GM20431 (cell line): ENCODE data around the gene EPS8.

Experiments
- in situ Hi-C: fragments of 300-500 bp; cut with MseI, MboI; formaldehyde crosslinking; loops from one replicate; pipeline ENCODE4 v1.15.0; 2020; ENCODE audit warnings: low sequenced_read_pairs; ENCODE audit not compliant: unreplicated experiment

EPS8 gene

GRCh38 chr12:15789220-15790171 is at the start of gene EPS8:
TSS of gene EPS8 (minus strand) at chr12:15789388. CDS start at chr12:15682951, 106,437 bp downstream.
- in situ Hi-C loops: no loop called here

- in situ Hi-C loops: no loop called here
Measured at GRCh38 chr12:15837141-15837790, 48.1 kb upstream of the EPS8 start.

GRCh38 chr12:15834575-15834974 is 45.4 kb upstream of the EPS8 start:
- in situ Hi-C loops: no loop called here

DNA sequence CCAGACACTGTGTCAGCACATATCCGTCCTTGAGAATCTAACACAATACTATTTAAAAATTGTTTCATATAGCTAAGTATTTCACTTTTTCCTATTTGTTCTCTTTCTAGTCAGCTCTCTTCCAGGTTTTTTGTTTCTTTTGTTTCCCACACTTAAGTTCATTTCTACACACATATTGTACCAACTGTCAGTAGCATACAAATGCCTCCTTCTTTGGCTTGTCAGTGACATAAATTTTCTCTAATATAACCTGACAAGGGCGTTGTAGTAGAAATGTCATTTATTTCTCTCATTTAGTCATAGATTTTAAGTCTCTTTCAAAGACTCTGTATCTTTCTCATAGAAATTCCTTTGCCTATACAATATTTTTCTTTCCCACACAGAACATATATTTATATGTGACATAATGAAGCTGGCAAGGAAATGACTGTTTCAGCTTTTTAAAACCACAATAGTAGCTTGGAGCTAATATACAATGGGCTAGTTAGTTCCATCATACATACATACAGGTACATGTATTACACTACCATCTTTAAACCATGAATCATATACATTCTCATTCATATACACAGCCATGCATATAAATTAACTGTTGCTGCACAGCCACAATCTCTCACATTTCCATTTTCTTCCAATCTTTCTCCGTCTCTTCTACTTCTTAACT is 42.3 kb upstream of the EPS8 start:
- in situ Hi-C loops: no loop called here

DNA sequence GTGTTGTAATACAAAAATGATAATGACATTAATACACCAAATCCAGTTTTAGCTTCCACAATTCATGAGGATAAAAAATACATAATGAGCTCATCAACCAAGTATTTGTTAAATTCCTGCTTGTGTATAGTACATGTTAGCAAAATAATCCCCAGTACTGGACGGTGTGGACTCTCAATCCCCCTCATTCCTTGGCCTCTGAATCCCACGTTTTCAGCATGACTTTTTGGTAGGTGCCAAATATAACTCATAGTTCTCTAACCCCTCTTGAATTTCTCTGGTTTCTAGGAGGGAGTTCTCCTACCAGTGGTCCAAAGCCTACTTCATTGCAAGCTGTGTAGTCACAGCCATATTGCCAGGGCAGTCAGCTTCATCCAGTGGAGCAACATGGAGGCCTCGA is 41.4 kb upstream of the EPS8 start:
- in situ Hi-C loops: no loop called here

GRCh38 chr12:15829949-15830348 is 40.8 kb upstream of the EPS8 start:
- in situ Hi-C loops: no loop called here

GRCh38 chr12:15829255-15829654 is 40.1 kb upstream of the EPS8 start:
- in situ Hi-C loops: no loop called here

DNA sequence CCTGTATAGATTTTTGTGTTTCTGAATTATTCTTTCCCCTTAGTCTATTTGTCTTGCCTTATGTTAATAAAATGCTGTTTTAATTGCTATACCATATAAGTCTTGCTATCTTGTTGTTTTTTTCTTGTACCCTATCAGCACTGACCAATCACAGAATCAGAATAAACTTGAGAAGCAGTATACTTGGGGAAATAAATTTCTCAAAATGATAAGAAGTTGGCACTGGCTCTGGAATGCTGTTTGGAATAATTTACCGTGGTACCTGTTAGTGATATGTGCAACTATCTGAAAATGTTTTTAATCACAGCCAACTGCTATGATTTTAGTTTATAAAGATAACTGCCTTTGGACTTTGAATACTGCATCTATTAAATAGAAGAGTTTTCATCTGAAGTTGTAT is 37.9 kb upstream of the EPS8 start:
- in situ Hi-C loops: no loop called here

DNA sequence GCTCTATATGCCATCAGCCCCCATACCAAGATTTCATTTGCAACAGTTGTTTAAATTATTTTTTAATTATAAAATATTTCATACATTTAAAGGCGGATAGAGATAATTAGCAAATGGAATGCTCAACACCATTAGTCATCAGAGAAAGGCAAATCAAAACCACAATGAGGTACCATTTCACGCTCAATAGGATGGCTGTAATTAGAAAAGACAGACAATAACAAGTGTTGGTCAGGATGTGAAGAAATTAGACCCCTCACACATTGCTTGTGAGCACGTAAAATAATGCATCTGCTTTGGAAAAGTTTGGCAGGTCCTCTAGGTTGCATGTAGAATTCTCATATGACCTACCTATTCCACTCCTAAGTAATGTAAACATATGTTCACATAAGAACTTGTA is 35.3 kb upstream of the EPS8 start:
- in situ Hi-C loops: no loop called here

- in situ Hi-C loops: no loop called here
Measured at GRCh38 chr12:15823360-15824128, 34.4 kb upstream of the EPS8 start.

DNA sequence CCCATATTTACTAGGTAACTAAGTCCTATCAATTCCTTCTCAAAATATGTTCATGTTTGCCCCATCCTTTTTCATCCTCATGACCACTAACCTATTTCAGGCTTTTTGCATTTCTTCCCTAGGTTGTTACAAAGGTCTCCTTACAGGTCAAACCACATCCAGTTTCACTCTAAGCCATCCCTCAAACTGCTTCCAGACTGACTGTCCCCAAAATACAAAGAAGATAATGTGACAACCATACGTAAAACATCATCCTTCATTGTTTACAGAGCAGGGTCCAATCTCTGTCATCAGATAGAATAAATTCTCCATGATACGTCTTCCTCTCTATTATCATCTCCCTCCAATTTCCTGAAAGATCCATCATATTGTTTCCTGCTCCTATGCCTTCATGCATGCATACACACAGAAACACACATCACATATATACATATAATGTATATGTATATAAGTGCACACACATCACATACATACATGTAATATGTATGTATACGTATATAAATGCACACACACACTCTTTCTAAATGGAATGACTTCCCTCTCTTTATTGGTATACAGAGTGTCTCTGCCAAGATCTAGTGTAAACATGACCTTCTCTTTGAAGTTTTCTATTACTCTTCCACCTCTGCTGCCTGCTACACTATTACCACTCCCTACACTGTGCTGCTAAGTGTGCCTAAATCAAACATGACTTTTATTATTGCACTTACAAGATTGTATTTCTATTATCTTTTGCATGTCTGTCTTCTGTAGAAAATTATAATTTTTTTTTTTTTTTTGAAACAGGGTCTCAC is 30.7 kb upstream of the EPS8 start:
- in situ Hi-C loops: no loop called here

DNA sequence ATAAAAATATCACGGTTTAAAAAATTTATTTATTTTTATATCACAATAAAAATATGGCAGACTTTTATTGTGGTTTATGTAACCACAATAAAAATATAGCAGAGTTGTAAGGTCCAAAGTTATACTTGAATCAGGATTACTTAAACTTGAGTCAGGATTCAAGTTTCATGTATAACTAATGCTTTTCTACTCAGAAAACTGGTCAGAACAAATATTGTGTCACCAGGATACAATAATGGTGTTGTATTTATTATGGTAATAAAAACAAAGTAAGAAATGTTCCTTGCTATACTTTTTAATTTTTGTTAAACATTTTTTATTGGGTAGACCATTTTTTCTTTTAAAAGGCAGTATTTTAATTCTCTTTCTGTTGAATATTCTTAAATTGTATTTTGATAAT is 29.2 kb upstream of the EPS8 start:
- in situ Hi-C loops: no loop called here

DNA sequence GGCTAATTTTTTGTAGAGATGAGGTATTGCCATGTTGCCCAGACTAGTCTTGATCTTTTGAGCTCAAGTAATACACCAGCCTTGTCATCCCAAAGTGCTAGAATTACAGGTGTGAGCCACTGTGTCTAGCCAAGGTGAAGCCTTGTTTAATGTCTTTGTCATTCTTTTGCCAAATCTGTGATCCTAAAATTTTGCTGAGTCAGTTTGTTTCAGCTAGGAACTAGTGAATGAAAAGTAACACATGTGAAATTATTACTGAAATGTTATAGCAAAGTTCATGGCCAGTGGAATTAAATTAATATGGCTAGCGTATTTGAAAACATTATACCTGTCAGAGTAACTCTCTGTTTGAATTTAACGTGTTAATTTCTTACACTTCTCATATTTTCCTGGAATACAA is 26.5 kb upstream of the EPS8 start:
- in situ Hi-C loops: no loop called here

DNA sequence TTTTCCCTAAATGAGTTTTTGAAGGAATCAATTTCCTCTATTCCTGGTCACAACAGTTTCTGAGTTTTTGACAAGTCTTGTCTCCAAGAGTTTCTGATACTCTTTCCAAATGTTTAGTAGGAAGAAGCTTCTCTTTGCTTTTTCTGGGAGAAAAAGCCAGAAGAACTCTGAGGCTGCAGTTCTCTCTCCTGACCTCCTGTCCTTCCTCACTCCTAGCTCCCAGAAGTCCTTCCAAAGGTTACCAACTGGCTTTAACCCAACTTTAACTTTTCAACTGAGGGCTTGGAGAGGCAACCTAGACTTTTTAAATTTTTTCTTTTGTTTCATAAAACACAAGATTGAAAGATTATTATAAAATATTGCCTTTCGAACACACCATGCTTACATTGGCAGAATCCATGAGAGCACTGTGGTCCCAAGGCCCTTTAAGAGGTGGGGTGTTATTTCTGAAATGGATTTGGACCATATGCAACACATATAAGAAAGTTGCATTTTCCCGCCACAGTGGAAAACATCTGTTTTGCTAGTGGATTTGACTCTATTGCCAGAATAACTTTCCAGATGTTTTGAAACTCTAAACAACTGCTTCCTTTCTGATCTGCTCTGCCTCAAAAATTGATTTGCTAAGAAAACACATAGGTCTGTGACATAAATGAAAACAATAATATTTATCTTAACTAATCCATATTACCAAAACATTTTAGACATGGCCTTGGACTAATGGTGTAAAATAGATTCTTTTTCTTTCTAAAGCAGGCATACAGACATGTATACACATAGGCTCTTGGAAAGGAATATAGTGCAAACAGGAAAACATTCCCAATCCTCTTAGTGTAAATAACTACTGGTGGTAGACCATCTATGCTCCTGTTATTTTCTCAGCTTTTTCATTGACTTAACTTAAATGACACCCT is 22.3 kb upstream of the EPS8 start:
- in situ Hi-C loops: no loop called here

DNA sequence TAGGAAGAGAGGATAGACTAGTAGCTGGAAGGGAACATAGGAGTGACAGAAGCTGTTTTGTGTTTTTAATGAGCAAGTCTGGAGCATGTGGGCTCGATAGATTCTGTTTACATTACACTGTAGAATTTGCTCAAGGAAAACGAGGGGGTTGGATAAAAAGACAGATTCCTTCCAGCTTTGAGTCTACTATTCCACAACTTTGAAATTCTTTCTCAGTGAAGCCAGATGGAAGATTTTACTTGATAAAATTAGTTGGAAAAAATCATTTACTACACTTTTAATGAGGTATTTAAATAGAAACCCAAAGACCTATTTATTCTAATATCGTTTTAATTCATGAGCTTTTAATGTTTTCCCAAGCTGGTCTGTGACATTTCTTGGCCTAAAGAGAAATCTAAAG is 19.5 kb upstream of the EPS8 start:
- in situ Hi-C loops: no loop called here

DNA sequence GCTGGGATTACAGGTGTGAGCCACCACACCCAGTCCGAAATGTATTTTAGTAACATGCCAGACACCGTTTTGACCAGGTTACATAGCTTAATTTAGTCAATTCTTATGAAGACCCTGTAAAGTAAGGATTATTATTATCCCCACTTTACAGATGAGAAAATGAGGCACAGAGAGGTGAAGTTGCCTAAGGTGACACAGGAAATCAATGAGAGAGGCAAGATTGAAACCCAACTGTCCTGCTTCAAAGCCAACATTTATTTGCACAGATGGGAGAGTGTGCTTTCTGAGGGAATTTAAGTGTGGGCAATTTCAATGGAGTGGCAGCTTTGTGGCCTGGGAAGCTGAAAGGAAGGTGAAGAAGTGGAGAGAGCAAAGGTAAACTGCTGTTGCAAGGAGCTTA is 19.1 kb upstream of the EPS8 start:
- in situ Hi-C loops: no loop called here

DNA sequence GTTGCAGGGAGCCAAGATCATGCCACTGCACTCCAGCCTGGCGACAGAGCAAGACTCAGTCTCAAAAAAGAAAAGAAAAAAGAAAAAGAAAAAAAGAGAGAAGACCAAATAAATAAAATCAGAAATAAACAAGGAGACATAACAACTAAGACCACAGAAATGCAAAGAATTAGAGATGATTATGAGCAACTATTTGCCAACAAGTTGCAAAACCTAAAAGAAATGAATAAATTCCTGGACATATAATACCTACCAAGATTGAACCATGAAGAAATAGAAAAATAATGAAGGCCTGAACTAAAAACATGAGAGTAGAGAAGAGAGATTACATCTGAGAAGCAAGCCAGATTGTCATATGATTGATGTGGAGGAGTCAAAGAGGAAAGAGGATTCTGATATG is 17.6 kb upstream of the EPS8 start:
- in situ Hi-C loops: no loop called here
